Dermis blood vessel endothelial cell (primary cell): ENCODE data around the gene MIS12. TPM values are rescaled to one million over a fixed set of nuclear protein-coding genes. Genes with fewer than 3 reads are reported as not detected.

Experiments
- DNase-seq: peaks from one replicate; pipeline ENCODE4 v3.0.0; 2010
- total RNA-seq: library from RNA; depleted of rRNA; stranded (reverse); fragments of >200 nt; gene quantifications from 2 replicates; pipeline ENCODE4 v1.2.3, GENCODE V29; 2014

MIS12 gene
- total RNA-seq, 1 donor from 2014 or later = 20.8 TPM

- DNase-seq = no peak
Observed at GRCh38 chr17:5536866-5537650, 50.7 kb downstream of the MIS12 start.

- no peak for DNase-seq
Observed at GRCh38 chr17:5539286-5539685, 52.9 kb downstream of the MIS12 start.

- no peak for DNase-seq
Observed at GRCh38 chr17:5540321-5540720, 54.0 kb downstream of the MIS12 start.

Other genes with a start within 250 kb of the MIS12 start
- gene RABEP1, start 204.3 kb upstream of the MIS12 start, total RNA-seq = 53.9 and 72.3 TPM in 2 replicates
- 99.9 and 106 TPM in 2 replicates for gene NUP88, start 66.9 kb upstream of the MIS12 start, total RNA-seq
- 29.1 and 55.6 TPM in 2 replicates for gene RPAIN, start 66.4 kb upstream of the MIS12 start, total RNA-seq
- gene C1QBP, start 47.4 kb upstream of the MIS12 start, total RNA-seq = 246 and 318 TPM in 2 replicates
- gene DHX33, start 17.6 kb upstream of the MIS12 start, total RNA-seq = 11.1 and 23.5 TPM in 2 replicates
- 25.0 and 25.5 TPM in 2 replicates for gene DERL2, start 388 bp upstream of the MIS12 start, total RNA-seq
- 15.4 and 16.7 TPM in 2 replicates for gene NLRP1, start 97.9 kb downstream of the MIS12 start, total RNA-seq